Stimulated activated CD4-positive, alpha-beta T cell treated with anti-CD3 and anti-CD28 coated beads, Interleukin-4, amount 100 ng/mL, for 24 hours (primary cell): Measurements from ENCODE around the gene PANK1.
"Not testable (repeated sequence)": the region's sequence is repeated elsewhere in the genome, so short reads cannot be mapped to it uniquely, and the experiment has no call there.

Experiments
- DNase-seq: peaks from one replicate; pipeline ENCODE4 v3.0.0-alpha.2; 2020

Gene PANK1

DNA sequence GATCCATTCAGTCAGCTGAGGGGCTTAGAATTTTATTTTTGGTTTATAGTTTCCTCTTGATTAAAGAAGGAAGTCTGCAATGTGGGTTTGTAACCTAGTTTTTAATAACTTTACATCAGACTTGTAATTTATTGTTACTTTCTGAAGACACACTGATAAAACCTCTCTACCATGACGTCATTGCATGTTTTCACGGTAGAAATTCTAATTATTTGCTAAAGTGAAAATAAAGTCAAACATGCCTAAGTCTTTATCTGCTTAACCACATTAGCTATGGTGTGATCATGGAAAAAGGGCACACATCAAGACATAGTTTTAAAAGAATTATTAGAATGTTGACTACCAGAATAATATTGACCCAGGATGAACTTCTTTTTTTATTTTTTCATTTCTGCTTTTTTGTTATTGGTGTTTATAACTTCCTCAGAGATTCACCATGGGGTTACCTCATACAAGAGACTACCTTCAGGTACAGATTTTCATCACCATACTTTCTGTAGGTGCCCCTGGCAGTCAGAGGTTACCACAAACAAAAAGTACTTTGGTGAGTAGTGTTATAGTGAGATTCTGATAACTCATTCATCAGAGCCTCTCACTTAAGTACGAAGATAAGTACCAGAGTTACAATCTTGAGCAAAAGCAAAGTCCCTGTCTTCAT lies 7.0 kb upstream of the PANK1 start:
- no peak for DNase-seq

DNA sequence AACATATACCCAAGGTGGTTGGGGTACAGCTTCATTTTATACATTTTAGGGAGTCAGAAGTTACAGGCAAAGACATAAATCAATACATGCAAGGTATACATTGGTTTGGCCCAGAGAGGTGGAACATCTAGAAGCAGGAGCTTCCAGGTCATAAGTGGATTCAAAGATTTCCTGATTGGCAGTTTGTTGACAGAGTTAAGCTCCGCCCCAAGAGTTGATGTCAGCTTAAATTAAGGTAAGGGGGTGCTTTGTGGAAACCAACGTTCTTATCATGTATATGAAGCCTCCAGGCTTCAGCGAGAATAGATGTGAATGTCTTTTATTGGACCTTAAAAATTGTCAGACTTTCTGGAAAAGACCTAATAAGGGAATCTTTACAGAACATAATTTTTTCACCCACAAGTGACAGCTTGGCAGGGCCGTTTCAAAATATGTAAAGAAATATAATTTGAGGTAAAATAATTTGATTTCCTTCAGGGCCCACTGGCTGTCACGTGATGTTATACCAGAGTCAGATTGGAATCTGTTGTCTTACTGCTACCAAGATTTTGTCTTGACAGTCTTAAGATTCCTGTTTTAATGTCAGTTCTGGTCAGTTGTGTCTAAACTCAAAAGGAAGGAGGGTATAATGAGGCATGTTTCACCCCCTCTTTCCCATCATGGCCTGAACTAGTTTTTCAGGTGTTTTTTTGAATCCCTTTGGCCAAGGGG lies 6.3 kb upstream of the PANK1 start:
- DNase-seq = no peak

DNA sequence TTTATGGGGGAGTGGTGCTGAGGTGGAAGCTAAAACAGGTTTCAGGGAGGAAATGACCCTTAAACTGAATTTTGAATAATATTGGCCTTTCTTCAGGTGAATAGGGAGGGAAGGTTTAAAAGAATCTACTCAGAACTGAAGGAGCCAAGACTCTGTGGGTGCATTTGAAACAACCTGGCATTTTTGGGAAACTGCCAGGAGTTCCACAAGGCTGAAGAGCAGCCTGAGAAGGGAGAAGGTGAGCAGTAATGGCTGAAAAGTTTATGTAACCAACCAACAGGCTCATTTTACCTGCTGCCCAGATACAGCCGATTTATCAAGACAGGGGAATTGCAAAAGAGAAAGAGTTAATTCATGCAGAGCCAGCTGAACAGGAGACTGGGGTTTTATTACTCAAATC lies 4.0 kb upstream of the PANK1 start:
- DNase-seq = no peak

DNA sequence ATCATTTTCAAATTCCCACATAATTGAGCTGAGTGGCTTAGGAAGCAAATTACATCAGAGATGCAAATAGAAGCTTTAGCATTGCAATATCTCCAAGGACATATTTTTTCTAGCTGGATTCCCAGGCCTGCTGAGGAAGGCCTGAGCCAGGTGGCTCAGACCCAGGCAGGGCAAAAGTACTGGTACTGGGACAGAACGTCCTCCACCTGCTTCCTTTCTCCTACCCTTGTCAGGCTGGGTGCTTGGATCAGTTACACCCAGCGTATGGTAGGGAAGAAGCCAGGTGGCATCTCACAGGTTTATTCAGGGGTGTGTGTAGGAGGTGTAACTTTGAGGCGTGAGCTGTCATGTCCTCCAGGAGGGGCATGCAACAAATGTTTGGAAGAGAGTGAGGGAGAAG lies 3.0 kb upstream of the PANK1 start:
- DNase-seq = no peak

DNA sequence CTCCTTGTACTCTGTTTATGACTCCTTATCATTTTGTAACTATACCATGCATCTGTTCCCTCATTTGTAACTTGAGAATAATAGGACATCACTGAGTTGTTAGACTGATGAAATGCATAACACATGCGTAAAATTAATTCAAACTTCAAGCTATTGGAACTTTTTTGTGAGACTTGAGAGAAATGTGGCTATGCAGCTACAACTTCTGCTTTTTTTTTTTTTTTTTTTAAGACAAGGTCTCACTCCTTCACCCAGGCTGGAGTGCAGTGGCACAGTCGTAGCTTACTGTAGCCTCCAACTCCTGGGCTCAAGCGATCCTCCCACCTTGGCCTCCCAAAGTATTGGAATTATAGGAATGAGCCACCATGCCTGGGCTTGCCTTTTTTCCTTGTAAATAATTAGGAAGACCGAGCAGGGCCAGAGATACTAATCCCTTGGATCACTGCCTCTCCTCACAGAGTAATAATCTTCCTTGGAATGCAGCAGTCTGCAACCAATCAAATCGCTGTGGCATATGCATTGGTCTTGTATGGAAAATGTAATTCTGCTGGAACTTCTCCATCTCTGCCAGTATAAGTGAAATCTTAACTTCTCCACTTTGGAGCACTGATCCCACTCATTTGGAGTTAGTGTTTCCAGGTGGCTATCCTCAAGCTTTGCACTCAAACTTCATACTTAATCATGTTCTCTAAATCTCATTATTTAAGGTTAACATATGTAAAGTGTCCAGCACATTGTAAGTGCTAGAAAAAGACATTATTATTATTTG lies 2.0 kb upstream of the PANK1 start:
- DNase-seq = no peak

DNA sequence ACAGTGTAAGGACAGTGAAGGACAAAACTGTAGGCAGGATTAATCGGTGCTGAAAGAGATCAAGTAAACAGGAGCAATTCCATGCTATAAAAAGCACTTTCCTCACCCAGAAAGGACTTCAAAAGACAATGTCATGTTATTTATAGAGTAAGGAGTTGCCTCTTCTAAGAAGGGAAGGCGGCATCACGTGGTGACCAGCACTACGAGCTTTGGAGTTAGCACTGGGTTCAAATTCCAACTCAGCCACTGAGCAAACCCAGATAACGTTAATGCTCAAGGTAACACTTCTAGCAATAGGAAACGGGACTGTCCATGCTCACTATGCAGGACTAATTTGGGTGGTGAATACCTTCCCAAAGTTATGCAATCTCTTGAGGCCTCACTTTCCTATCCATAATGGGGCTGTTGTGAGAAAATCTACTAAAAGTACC lies 715 bp upstream of the PANK1 start:
- DNase-seq = no peak

DNA sequence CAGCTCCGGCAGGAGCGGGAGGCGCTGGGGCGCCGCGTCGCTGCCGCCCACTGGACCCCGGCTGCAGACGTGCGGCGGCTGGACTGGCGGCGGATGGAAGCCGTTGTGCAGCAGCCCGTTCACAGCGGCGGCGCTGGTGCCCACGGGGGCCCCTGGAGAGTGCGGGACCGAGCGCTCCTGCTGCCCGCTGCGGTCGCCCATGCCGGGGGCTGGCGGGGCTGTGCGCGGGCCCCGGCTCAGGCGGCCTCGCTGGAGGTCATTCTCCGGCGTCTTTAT lies 413 bp downstream of the PANK1 start:
- DNase-seq = no peak

DNA sequence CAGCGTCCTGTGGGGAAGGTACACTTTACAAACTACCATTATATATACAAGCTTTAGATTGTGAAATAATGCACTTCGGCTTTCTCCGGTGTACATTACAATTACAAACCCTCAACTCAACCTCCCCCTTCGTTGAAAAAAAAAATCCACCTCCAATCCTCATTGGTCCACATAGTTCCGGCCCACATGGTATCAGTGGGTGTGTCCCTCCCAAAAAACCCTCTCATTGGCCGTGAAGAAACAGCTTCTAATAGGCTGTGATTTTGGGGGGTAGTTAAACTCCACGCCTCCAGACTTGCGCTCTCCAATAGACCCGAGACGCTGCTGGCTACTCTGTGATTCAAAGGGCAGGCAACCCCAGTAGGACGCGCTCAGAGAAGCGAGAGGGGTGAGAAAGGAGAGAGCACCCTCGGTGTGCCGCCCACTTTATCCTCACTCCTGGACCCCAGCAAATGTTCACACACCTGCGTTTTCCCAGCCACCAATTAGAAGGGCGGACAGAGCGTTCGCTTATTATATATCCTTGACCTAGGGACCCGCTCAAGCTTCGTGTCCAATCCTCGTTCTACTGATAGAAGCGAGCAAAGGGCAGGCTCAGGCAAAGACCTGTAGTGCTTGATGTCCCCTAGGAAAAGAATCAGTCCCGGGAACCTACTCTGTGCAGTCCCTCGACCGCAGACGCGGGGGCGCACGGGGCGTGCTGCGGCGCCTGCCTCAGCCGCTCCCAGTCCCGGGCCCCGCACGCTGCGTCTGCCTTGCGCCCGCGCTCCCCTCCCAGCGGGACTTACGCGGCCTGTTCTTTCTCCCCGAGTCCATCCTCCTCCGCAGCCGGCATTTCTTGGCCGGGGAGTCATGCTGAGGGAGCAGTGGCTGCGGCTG lies 991 bp downstream of the PANK1 start:
- DNase-seq = peak; percentile 69

DNA sequence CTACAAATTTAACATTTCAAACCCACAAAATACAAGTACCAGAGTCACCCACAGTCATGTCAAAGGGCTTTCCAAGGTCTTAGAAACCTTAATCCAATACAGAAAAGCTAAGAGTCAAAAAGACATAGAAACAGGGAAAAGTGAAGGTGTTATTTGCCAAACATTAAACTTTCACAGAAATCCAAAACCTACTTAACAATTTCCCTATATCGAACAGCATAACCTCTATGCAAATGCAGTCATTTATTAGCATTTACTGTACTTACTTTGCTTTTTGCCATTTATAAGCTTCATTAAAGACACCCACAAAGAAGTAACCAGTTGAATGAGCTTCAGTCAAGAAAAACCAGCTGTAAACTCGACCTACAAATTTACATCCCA lies 1.6 kb downstream of the PANK1 start:
- DNase-seq = no peak

DNA sequence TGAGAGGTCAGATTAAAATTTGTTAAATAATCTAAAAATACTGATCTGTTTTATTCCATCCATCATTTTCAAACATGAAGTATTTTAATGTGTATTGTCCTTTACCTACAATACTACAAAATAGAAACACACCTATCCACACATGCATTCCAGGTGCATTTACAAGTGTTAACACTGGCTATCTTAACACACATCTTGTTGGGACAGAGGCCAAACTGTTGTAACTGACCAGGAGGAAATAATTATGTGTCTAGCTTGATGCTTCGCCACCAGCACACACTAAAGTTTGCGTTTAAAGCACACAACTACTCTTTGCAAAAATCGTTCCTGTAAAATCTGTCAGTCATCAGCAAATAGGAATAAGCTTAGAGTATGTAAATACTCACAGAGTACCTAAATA lies 2.8 kb downstream of the PANK1 start:
- no peak for DNase-seq

DNA sequence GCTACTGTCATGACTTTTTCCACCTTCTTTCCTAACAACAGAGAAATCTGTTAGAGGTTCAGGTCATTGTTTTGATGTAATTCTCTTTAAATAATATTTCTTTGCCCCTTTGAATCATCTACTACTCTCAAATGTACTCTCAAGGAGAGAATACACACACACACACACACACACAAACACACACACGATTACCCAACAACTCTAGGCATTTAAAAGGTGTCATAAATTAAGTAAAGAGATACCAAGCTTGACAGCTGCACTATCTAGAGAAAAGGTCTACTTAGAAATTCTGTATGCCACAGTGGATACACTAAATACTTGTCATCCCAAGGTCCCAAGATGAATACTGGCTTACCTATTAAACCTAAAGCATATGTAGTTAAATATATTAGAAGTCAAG lies 4.8 kb downstream of the PANK1 start:
- no peak for DNase-seq

DNA sequence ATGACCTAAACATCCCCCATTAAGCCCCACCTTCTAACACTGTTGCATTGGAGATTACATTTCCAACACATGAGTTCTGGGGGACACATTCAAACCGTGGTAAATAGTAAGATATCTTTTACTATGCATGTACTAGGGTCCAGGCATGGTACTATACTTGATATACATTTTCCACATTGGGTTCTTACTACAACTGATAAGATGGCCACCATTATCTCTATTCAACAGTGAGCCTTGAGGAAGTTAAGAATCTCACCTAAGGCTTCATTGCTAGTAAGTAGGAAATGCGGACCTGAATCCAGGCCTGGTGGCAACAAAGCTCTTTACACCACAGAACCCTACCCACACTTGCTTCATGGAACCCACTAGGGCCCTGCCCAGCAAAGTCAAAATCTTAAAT lies 5.7 kb downstream of the PANK1 start:
- no peak for DNase-seq

DNA sequence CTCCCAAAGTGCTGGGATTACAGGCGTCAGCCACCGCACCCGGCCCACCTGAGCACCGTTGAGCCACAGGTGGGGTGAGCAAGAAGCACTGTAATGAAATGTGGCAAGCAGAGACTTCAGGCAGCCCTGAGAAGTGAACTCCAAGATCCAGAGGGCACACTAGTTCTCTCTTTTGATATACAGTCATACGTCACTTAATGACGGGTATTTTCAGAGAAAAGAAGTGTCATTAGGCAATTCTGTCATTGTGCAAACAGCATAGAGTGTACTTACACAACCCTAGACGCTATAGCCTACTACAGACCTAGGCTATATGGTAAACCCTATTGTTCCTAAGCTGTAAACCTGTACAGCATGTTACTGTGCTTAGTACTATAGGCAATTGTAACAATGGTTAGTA lies 7.9 kb downstream of the PANK1 start:
- DNase-seq = no peak

DNA sequence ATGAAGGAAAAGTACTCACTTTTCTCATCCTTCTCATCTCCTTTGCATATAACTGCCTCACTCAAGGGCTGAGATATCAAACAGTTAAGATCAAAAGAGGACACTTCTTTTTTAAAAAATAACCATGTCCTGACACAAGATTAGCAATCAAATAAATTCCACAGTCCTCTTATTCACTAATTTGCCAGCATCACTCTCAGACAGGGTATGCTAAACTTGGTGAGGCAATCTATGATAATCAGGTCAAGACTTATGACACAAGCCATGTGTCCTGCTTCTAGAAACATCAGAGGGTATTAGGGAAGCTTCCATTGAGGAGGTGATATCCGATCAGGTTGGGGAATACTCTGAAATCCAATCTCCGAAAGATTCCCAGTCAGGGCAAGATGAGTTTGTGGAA lies 10.4 kb downstream of the PANK1 start:
- no peak for DNase-seq

DNA sequence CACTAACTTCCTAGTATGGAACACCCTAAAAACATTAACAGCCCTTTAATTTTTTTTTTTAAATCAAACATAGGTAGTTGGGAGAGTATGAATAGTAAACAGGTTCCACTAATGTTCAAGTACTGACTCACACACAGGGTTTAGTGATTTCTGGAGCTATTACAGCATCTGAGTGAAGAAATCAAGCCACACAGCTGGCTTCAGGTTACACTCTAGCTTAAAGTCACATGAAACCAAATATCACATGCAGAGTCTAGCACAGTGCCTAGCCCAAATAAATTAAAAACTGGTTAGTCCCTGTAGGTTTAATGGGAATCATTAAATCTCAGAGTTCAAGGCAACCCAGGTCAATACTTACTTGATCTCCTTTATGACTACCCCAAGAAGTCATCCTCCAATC lies 11.6 kb downstream of the PANK1 start:
- DNase-seq = no peak

DNA sequence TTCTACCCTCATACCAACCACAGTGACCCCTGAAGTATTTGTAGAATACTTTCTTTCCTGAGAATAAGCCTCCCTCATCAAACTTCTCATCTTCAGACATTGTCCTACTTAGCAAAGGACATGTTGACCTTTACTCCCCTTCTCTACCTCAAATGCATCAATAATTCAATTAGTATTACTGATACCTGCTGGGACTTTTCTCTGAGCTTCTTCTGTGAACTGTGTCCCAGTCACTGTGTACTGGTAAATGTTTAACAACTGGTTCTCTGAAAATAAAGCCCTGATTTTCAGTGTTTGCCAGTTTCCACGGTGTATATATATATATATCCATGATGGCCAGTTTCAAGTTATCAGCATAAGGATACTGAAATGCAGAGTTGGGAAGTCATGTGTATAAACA lies 12.2 kb downstream of the PANK1 start:
- no peak for DNase-seq

DNA sequence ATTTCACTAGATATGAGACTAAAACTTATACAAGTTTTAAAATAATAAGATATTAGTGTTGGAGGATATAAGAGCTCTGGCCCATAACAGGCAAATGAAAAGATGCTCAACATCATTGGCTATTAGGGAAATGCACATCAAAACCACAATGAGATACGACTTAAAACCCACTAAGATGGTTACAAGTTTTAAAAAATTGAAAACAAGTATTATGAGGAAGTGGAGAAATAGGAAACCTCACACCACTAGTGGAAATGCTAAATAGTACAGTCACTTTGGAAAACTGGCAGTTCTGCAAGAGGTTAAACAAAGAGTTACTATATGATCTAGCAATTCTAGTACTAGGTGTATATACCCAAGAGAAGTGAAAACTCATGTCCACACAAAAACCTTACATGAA lies 17.2 kb downstream of the PANK1 start:
- no peak for DNase-seq

DNA sequence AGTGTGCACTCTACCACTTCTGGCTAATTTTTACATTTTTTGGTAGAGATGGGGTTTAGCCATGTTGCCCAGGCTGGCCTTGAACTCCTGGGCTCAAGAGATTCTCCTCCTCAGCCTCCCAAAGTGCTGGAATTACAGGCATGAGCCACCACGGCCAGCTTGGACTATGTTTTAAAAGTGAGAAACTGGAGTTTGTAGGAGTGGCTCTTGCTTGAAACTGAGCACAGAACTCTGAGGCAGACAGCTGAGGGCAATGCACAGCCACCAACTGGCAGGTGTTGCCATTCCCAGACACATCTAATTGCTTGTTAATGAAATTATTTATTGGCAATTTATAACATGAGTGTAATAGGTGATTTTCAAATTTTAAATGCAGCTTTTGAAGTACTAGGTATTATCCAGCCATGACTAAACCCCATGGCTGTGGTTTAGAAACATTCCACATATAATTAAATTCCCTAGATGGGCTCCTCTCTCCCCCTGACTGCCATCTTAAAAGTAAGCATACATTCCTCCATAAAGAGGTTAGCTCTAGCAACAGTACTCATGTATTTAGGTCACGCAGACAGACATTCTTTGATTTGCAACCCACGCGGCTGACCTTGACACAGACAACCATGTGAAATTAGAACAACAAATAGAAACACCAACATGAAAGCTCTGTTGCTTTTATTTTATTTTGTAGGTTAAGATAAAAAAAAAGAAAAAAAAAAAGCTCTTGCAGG lies 19.8 kb downstream of the PANK1 start:
- DNase-seq = no peak

DNA sequence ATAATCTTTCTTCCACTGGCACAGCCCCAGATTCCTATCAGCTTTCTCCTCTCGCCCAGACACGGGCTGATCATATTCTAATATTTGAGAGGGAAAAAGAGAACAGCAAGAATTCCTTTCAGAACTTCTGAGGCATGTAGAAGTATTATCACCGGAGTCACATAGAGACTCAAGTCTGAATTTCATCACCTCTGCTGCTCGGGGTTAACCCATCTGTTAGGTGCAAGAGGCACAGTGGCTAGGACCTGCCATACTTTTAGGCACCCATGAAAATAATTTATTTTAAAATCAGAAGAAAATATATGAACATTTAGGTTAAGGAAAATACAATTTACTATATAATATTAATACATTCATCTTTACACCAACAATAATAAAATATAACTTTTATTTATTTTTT lies 21.0 kb downstream of the PANK1 start:
- DNase-seq = no peak

DNA sequence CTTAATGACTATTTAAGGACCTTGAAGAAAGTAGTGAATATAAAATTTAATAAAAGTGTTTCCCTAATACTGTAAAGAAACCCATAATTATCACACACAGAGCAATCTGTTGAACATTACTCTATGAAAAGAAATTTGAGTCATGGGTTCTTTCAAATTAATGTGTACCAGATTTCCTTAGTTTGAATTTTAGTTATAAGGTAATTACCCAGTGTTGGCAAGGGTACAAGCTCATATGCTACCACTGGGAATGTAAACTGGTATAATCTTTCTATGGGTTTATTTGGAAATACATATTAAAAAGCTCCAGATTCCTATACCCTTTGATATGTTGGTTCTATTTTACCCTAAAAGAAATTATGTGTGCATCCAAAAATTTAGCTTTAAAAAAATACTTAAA lies 22.9 kb downstream of the PANK1 start:
- DNase-seq = no peak

DNA sequence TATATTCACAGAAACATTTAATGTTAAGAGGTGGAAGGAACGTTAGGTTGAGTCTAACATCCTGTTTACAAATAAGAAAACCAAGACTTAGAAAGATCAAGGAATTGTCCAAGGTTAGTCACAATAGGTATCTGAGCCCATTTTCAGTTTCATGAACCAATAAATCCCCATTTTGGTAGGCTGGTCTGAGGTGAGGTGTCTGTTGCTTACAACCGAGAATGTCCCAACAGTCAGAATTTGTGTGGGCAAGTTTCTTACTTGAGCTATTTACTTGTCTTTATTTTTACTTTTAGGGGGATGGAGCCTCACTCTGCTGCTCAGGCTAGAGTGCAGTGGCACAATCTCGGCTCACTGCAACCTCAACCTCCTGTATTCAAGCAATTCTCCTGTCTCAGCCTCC lies 23.6 kb downstream of the PANK1 start:
- DNase-seq = no peak

DNA sequence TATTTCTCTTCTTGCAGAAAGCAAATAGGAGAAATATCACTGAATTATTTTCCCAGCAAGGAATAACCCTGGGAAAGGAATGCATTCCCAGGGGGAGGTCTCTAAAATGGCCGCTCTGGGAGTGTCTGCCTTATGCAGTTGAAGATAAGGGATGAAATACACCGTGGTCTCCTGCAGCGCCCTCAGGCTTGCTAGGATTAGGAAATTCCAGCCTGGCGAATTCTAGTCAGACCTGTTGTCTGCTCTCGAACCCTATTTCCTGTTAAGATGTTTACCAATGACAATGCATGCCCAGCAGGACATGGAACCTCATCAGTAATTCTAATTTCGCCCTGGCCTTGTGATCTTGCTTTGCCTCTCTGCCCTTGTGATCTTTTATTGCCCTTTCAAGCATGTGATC lies 24.7 kb downstream of the PANK1 start:
- DNase-seq = not testable (repeated sequence)

DNA sequence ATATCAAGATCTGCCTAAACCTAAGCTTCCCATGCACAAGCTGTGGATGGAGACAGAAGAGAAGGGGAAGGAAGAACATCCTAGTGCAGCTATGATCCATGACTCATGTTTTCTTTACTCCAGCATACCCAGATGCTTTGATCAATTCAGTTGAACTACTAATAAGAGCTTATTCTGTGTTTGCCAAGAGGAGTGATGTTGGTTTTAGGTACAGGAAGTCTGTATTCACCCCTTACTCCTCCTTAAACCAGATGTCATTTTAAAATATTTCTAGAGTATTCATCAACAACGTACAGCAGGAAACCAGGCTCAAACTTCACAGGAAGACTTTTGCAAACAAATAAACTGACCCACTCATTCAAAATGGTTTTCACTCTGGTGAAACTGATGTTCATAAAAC lies 29.2 kb downstream of the PANK1 start:
- DNase-seq = no peak
